ENCODE results near the gene PDZD2. TPM values are rescaled to one million over a fixed set of nuclear protein-coding genes. Genes with fewer than 3 reads are reported as not detected.

PDZD2 gene
- polyA plus RNA-seq, 3 donors: 0.10 TPM; not detected in 2

GRCh38 chr5:31611002-31611401 lies 27.9 kb upstream of the PDZD2 start:
- no peaks in the 10 kb centered on the region for H3K27me3 ChIP-seq (ENCODE audit: control insufficient read depth in 2 of 2, insufficient read depth in 2 of 2, low read length in 2 of 2)
- H3K4me3 Mint-ChIP-seq: no peak overlapping the region
- no peaks in the 10 kb centered on the region for H4K20me1 ChIP-seq (ENCODE audit: insufficient read depth, low read length)
- intact Hi-C loops (cut with micrococcal nuclease): no loop called here
- WGBS (ENCODE audit: insufficient coverage): no CpG with 5 or more reads among the region's 2 CpGs
- H3K4me1 Mint-ChIP-seq: peaks cover 8% of the 10 kb centered on the region
- no peaks in the 10 kb centered on the region for H3K9me3 ChIP-seq (replicated peaks in 1 of 2; ENCODE audit: control insufficient read depth in 1 of 2, insufficient read depth in 1 of 2, low read length in 2 of 2)
- no peak overlapping the region for H3K9ac ChIP-seq (ENCODE audit: insufficient read depth, low read length, poor library complexity, severe bottlenecking)
- H3K27ac Mint-ChIP-seq: no peak overlapping the region
- H3K79me2 ChIP-seq (ENCODE audit: insufficient read depth, low read length): no peaks in the 10 kb centered on the region
- peaks cover 0 to 5% (median 0%) of the 10 kb centered on the region in 3 donors for H3K27me3 Mint-ChIP-seq (ENCODE audit: low read depth in 3 of 3)
- H2AFZ ChIP-seq (ENCODE audit: insufficient read depth, low read depth, low read length, poor library complexity, severe bottlenecking): no peak overlapping the region
- no peak overlapping the region for H3K4me2 ChIP-seq (replicated peaks; ENCODE audit: extremely low read depth, low read length, poor library complexity, severe bottlenecking)
- no peaks in the 10 kb centered on the region for H3K36me3 ChIP-seq (replicated peaks in 1 of 2; ENCODE audit: control insufficient read depth in 1 of 2, insufficient read depth in 2 of 2, low read length in 2 of 2)
- H3K4me3 ChIP-seq (replicated peaks in 1 of 3; ENCODE audit: low read depth in 2 of 3, low read length in 3 of 3): no peak overlapping the region
- H3K4me1 ChIP-seq (ENCODE audit: control insufficient read depth in 1 of 2, insufficient read depth in 2 of 2, low read length in 2 of 2): no peaks in the 10 kb centered on the region
- H3K27ac ChIP-seq (ENCODE audit: low read depth in 1 of 2, low read length in 2 of 2): no peak overlapping the region
- TF ChIP-seq, protein P1, sequence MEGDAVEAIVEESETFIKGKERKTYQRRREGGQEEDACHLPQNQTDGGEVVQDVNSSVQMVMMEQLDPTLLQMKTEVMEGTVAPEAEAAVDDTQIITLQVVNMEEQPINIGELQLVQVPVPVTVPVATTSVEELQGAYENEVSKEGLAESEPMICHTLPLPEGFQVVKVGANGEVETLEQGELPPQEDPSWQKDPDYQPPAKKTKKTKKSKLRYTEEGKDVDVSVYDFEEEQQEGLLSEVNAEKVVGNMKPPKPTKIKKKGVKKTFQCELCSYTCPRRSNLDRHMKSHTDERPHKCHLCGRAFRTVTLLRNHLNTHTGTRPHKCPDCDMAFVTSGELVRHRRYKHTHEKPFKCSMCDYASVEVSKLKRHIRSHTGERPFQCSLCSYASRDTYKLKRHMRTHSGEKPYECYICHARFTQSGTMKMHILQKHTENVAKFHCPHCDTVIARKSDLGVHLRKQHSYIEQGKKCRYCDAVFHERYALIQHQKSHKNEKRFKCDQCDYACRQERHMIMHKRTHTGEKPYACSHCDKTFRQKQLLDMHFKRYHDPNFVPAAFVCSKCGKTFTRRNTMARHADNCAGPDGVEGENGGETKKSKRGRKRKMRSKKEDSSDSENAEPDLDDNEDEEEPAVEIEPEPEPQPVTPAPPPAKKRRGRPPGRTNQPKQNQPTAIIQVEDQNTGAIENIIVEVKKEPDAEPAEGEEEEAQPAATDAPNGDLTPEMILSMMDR (IDR thresholded peaks at IDR 0.05): no peak
- no peaks in the 10 kb centered on the region for H3K36me3 Mint-ChIP-seq
- DNase-seq: no peak
- peaks cover 0 to 5% (median 0%) of the 10 kb centered on the region in 7 donors for H3K9me3 Mint-ChIP-seq

GRCh38 chr5:31613651-31614050 lies 25.3 kb upstream of the PDZD2 start:
- H3K27me3 Mint-ChIP-seq (ENCODE audit: low read depth in 3 of 3): peaks cover under 1 to 12% (median 10%) of the 10 kb centered on the region in 3 donors
- intact Hi-C loops (cut with micrococcal nuclease): no loop called here
- peaks cover 16% of the 10 kb centered on the region for H3K4me1 Mint-ChIP-seq
- Histone ChIP-seq H3K79me2 (ENCODE audit: insufficient read depth, low read length) (no peaks in the 10 kb centered on the region), H3K36me3 (replicated peaks in 1 of 2; ENCODE audit: control insufficient read depth in 1 of 2, insufficient read depth in 2 of 2, low read length in 2 of 2) (no peaks in the 10 kb centered on the region), H3K4me2 (replicated peaks; ENCODE audit: extremely low read depth, low read length, poor library complexity, severe bottlenecking) (no peak overlapping the region), H3K9me3 (replicated peaks in 1 of 2; ENCODE audit: control insufficient read depth in 1 of 2, insufficient read depth in 1 of 2, low read length in 2 of 2) (no peaks in the 10 kb centered on the region), H2AFZ (ENCODE audit: insufficient read depth, low read depth, low read length, poor library complexity, severe bottlenecking) (no peak overlapping the region), H3K27ac (ENCODE audit: low read depth in 1 of 2, low read length in 2 of 2) (no peak overlapping the region), H3K27me3 (ENCODE audit: control insufficient read depth in 2 of 2, insufficient read depth in 2 of 2, low read length in 2 of 2) (peaks cover 0 to 2% of the 10 kb centered on the region in 2 donors), H3K4me3 (replicated peaks in 1 of 3; ENCODE audit: low read depth in 2 of 3, low read length in 3 of 3) (no peak overlapping the region), H3K9ac (ENCODE audit: insufficient read depth, low read length, poor library complexity, severe bottlenecking) (no peak overlapping the region), H4K20me1 (ENCODE audit: insufficient read depth, low read length) (no peaks in the 10 kb centered on the region), H3K4me1 (ENCODE audit: control insufficient read depth in 1 of 2, insufficient read depth in 2 of 2, low read length in 2 of 2) (no peaks in the 10 kb centered on the region)
- DNase-seq: no peak
- no peaks in the 10 kb centered on the region for H3K36me3 Mint-ChIP-seq
- H3K4me3 Mint-ChIP-seq: no peak overlapping the region
- WGBS (ENCODE audit: insufficient coverage): no CpG with 5 or more reads among the region's 1 CpG
- H3K9me3 Mint-ChIP-seq: peaks cover 0 to 7% (median 5%) of the 10 kb centered on the region in 7 donors
- H3K27ac Mint-ChIP-seq: no peak overlapping the region
- TF ChIP-seq, protein P1 (IDR thresholded peaks at IDR 0.05): no peak

Measured in CD14-positive monocyte (primary cell).